Measurements from ENCODE around the gene LPP. TPM values are rescaled to one million over a fixed set of nuclear protein-coding genes. Genes with fewer than 3 reads are reported as not detected.

LPP gene
- total RNA-seq, 1 donor: 92.1 TPM

GRCh38 chr3:188177721-188178120 is 23.8 kb downstream of the LPP start:
- H3K4me3 ChIP-seq (ENCODE audit: low read depth, low read length): no peak overlapping the region
- no peak for DNase-seq (ENCODE audit: low read depth)
- TF ChIP-seq CTCF (IDR thresholded peaks at IDR 0.05; ENCODE audit: insufficient read depth, low read length): no peak

- DNase-seq (ENCODE audit: low read depth): no peak
- no peak overlapping the region for H3K4me3 ChIP-seq (ENCODE audit: low read depth, low read length)
- TF ChIP-seq CTCF (IDR thresholded peaks at IDR 0.05; ENCODE audit: insufficient read depth, low read length): no peak
These were observed 24.5 kb downstream of the LPP start for GRCh38 chr3:188178293-188178936.

- no peak overlapping the region for H3K4me3 ChIP-seq (ENCODE audit: low read depth, low read length)
- no peak for TF ChIP-seq CTCF (IDR thresholded peaks at IDR 0.05; ENCODE audit: insufficient read depth, low read length)
- peak; percentile 83 for DNase-seq (ENCODE audit: low read depth)
These were observed 25.3 kb downstream of the LPP start for GRCh38 chr3:188179006-188179966.

- no peak for TF ChIP-seq CTCF (IDR thresholded peaks at IDR 0.05; ENCODE audit: insufficient read depth, low read length)
These were observed 26.2 kb downstream of the LPP start for GRCh38 chr3:188180114-188180513.

GRCh38 chr3:188183452-188183851 is 29.5 kb downstream of the LPP start:
- TF ChIP-seq CTCF (IDR thresholded peaks at IDR 0.05; ENCODE audit: insufficient read depth, low read length): no peak
- H3K4me3 ChIP-seq (ENCODE audit: low read depth, low read length): no peak overlapping the region
- DNase-seq (ENCODE audit: low read depth): no peak

More at GRCh38 chr3:188180114-188180513, 26.2 kb downstream of the LPP start:
- DNase-seq (ENCODE audit: low read depth): no peak
- no peak overlapping the region for H3K4me3 ChIP-seq (ENCODE audit: low read depth, low read length)

GRCh38 chr3:188184160-188184559 is 30.2 kb downstream of the LPP start:
- DNase-seq (ENCODE audit: low read depth): no peak
- TF ChIP-seq CTCF (IDR thresholded peaks at IDR 0.05; ENCODE audit: insufficient read depth, low read length): no peak
- no peak overlapping the region for H3K4me3 ChIP-seq (ENCODE audit: low read depth, low read length)

Data from fibroblast of the aortic adventitia (primary cell).